ENCODE data around the gene OGFR.

- TF ChIP-seq CTCF (conservative IDR thresholded peaks at IDR 0.05; ENCODE audit: low read depth in 2 of 2) (no peak), POLR2AphosphoS5 (IDR thresholded peaks at IDR 0.05; ENCODE audit: low read depth) (no peak), NANOG (IDR thresholded peaks at IDR 0.05; ENCODE audit: borderline replicate concordance) (no peak)
These were observed 15.8 kb downstream of the OGFR start for GRCh38 chr20:62820208-62820961.

Data from GM23338 (cell line).